Testis (tissue), 2 donors: Measurements from ENCODE around the gene CDH13.

ENCODE experiments used
- CTCF ChIP-seq, 3 experiments: fragments of 450-650 bp in 2 of 3; fragments of 200-600 bp in 1 of 3; sonication (generic) in 1 of 3; IDR thresholded peaks; one replicate each; pipeline ENCODE4 v1.5.1; 2016 to 2019; ENCODE audit warnings: antibody characterized with exemption in 3 of 3, mild to moderate bottlenecking in 2 of 3, moderate library complexity in 1 of 3
- POLR2A ChIP-seq: fragments of 450-650 bp; IDR thresholded peaks from one replicate; pipeline ENCODE4 v1.6.1; 2017; ENCODE audit warnings: antibody characterized with exemption, mild to moderate bottlenecking, moderate library complexity

- TF ChIP-seq CTCF (IDR thresholded peaks at IDR 0.05) (no peak), POLR2A (no peak)
Observed at GRCh38 chr16:83258366-83258928, 631.7 kb downstream of the CDH13 start.
